GM21529 (cell line): ENCODE results near the gene EGFR.

Experiments
- ATAC-seq: cut with Tn5 transposase; IDR thresholded peaks from one replicate; pipeline ENCODE4 v1.9.1; 2021; ENCODE audit not compliant: unreplicated experiment

The EGFR gene

GRCh38 chr7:55206235-55207029, 187.6 kb downstream of the EGFR start:
- peak; percentile 60 for ATAC-seq

- no peak for ATAC-seq
Measured at GRCh38 chr7:55207436-55208125, 188.8 kb downstream of the EGFR start.

- no peak for ATAC-seq
Measured at GRCh38 chr7:55209366-55209765, 190.5 kb downstream of the EGFR start.

- ATAC-seq: no peak
Measured at GRCh38 chr7:55210176-55210575, 191.4 kb downstream of the EGFR start.

GRCh38 chr7:55210716-55211115, 191.9 kb downstream of the EGFR start:
- ATAC-seq: no peak

- no peak for ATAC-seq
Measured at GRCh38 chr7:55211726-55212125, 192.9 kb downstream of the EGFR start.

- ATAC-seq: no peak
Measured at GRCh38 chr7:55212176-55212575, 193.4 kb downstream of the EGFR start.

GRCh38 chr7:55212838-55213237, 194.0 kb downstream of the EGFR start:
- ATAC-seq: no peak

- no peak for ATAC-seq
Measured at GRCh38 chr7:55214707-55215106, 195.9 kb downstream of the EGFR start.

GRCh38 chr7:55223023-55223422, 204.2 kb downstream of the EGFR start:
- no peak for ATAC-seq

GRCh38 chr7:55224111-55224510, 205.3 kb downstream of the EGFR start:
- no peak for ATAC-seq

- ATAC-seq: no peak
Measured at GRCh38 chr7:55224810-55225209, 206.0 kb downstream of the EGFR start.

- ATAC-seq: no peak
Measured at GRCh38 chr7:55230014-55230413, 211.2 kb downstream of the EGFR start.

GRCh38 chr7:55231736-55232280, 213.0 kb downstream of the EGFR start:
- ATAC-seq: no peak

- ATAC-seq: no peak
Measured at GRCh38 chr7:55233001-55233400, 214.2 kb downstream of the EGFR start.

- ATAC-seq: no peak
Measured at GRCh38 chr7:55234408-55234807, 215.6 kb downstream of the EGFR start.

GRCh38 chr7:55235115-55235514, 216.3 kb downstream of the EGFR start:
- no peak for ATAC-seq

GRCh38 chr7:55235801-55236200, 217.0 kb downstream of the EGFR start:
- no peak for ATAC-seq

GRCh38 chr7:55236476-55236875, 217.7 kb downstream of the EGFR start:
- no peak for ATAC-seq

- no peak for ATAC-seq
Measured at GRCh38 chr7:55237156-55237893, 218.5 kb downstream of the EGFR start.

- ATAC-seq: no peak
Measured at GRCh38 chr7:55239406-55239805, 220.6 kb downstream of the EGFR start.
